Neural progenitor cell (in vitro differentiated cells): ENCODE results near the gene TPCN1.

ENCODE experiments used
- EZH2 ChIP-seq: fragments of 200-600 bp; sonication (generic); IDR thresholded peaks from 2 replicates; pipeline ENCODE4 v1.6.1; 2017; ENCODE audit warnings: antibody characterized with exemption, mild to moderate bottlenecking, moderate library complexity
- EZH2phosphoT487 ChIP-seq: fragments of 200-600 bp; sonication (generic); IDR thresholded peaks from 2 replicates; pipeline ENCODE4 v1.6.1; 2017; ENCODE audit warnings: antibody characterized with exemption
- TF ChIP-seq, protein P1 (sequence below): fragments of 200-600 bp; sonication (generic); IDR thresholded peaks from 2 replicates; pipeline ENCODE4 v1.5.1; 2017; ENCODE audit warnings: antibody characterized with exemption, mild to moderate bottlenecking

DNA sequence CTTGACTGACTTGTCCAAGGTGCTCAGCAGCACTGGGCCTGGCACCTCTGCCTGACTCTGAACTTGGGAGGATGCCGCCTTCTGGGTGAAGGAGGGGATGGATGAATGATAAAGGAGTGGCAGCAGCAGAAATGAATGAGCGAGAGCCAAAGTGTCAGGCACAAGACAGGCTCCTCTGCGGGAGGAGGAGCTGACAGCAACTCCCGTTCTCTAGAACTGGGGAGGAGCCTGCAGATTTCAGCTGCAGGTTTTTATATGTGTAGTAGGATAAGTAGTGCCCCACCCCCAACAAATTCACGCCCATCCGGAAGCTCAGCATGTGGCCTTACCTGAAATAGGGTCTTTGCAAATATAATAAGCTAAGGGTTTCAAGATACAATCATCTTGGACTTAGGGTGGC is 80.5 kb downstream of the TPCN1 start:
- TF ChIP-seq, protein P1, sequence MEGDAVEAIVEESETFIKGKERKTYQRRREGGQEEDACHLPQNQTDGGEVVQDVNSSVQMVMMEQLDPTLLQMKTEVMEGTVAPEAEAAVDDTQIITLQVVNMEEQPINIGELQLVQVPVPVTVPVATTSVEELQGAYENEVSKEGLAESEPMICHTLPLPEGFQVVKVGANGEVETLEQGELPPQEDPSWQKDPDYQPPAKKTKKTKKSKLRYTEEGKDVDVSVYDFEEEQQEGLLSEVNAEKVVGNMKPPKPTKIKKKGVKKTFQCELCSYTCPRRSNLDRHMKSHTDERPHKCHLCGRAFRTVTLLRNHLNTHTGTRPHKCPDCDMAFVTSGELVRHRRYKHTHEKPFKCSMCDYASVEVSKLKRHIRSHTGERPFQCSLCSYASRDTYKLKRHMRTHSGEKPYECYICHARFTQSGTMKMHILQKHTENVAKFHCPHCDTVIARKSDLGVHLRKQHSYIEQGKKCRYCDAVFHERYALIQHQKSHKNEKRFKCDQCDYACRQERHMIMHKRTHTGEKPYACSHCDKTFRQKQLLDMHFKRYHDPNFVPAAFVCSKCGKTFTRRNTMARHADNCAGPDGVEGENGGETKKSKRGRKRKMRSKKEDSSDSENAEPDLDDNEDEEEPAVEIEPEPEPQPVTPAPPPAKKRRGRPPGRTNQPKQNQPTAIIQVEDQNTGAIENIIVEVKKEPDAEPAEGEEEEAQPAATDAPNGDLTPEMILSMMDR, result no peak
- TF ChIP-seq EZH2 (no peak), EZH2phosphoT487 (no peak)
